Neural cell (in vitro differentiated cells): ENCODE measurements around the gene EVC. TPM values are rescaled to one million over a fixed set of nuclear protein-coding genes. Genes with fewer than 3 reads are reported as not detected.

Source experiments
- H2AFZ ChIP-seq: fragments of 200-600, 300-800 bp; sonication (generic), shearing (Covaris generic); 2 replicates; pipeline ENCODE4 v1.6.0; 2014; ENCODE audit warnings: low read depth, mild to moderate bottlenecking, antibody characterized with exemption, low read length, moderate library complexity
- H3F3A ChIP-seq: fragments of 200-600 bp; shearing (Covaris generic); 2 replicates; pipeline ENCODE4 v1.6.1; 2016; ENCODE audit warnings: mild to moderate bottlenecking, moderate library complexity, mixed read lengths, antibody characterized with exemption, low read length; ENCODE audit not compliant: insufficient read depth, poor library complexity, severe bottlenecking
- H3K27ac ChIP-seq: fragments of 200-600, 300-800 bp; sonication (generic), shearing (Covaris generic); 2 replicates; pipeline ENCODE4 v1.5.1; 2014; ENCODE audit warnings: mild to moderate bottlenecking, low read length, moderate library complexity
- H3K27me3 ChIP-seq: fragments of 300-800, 200-600 bp; sonication (generic), shearing (Covaris generic); 2 replicates; pipeline ENCODE4 v1.6.0; 2014; ENCODE audit warnings: mild to moderate bottlenecking, low read depth, low read length, moderate library complexity; ENCODE audit not compliant: insufficient read depth
- H3K36me3 ChIP-seq: fragments of 300-800, 200-600 bp; sonication (generic), shearing (Covaris generic); 2 replicates; pipeline ENCODE4 v1.5.1; 2014; ENCODE audit warnings: mild to moderate bottlenecking, antibody characterized with exemption, low read length, moderate library complexity; ENCODE audit not compliant: insufficient read depth
- H3K4me2 ChIP-seq: fragments of 300-800, 200-600 bp; sonication (generic), shearing (Covaris generic); 2 replicates; pipeline ENCODE4 v1.6.0; 2014; ENCODE audit warnings: mild to moderate bottlenecking, low read length
- H3K4me3 ChIP-seq: fragments of 300-800, 200-600 bp; sonication (generic), shearing (Covaris generic); 2 replicates; pipeline ENCODE4 v1.5.1; 2014; ENCODE audit warnings: mild to moderate bottlenecking, low read length, moderate library complexity
- H3K79me2 ChIP-seq: fragments of 200-600 bp; shearing (Covaris generic); replicated peaks from 2 replicates; pipeline ENCODE4 v1.6.0; 2014; ENCODE audit warnings: mild to moderate bottlenecking, low read length, moderate library complexity; ENCODE audit not compliant: insufficient read depth
- H3K9ac ChIP-seq: fragments of 300-800, 200-600 bp; sonication (generic), shearing (Covaris generic); 2 replicates; pipeline ENCODE4 v1.6.1; 2016; ENCODE audit warnings: mild to moderate bottlenecking, low read length, mixed read lengths
- H3K9me2 ChIP-seq: fragments of 200-600 bp; shearing (Covaris generic); 2 replicates; pipeline ENCODE4 v1.6.1; 2016; ENCODE audit warnings: mild to moderate bottlenecking, low read length, mixed read lengths; ENCODE audit not compliant: insufficient read depth
- H3K9me3 ChIP-seq: fragments of 200-600, 300-800 bp; sonication (generic), shearing (Covaris generic); 2 replicates; pipeline ENCODE4 v1.6.1; 2016; ENCODE audit warnings: mild to moderate bottlenecking, mixed run types, low read length, moderate library complexity, mixed read lengths
- H4K20me1 ChIP-seq: fragments of 200-600 bp; shearing (Covaris generic); 2 replicates; pipeline ENCODE4 v1.6.1; 2016; ENCODE audit warnings: mild to moderate bottlenecking, mixed run types; ENCODE audit not compliant: insufficient read depth
- CTCF ChIP-seq: fragments of 450-650 bp; IDR thresholded peaks from 2 replicates; pipeline ENCODE4 v1.5.1; 2014; ENCODE audit warnings: antibody characterized with exemption, mild to moderate bottlenecking, moderate library complexity; ENCODE audit not compliant: poor library complexity, severe bottlenecking
- EP300 ChIP-seq: fragments of 450-650 bp; conservative IDR thresholded peaks from 2 replicates; pipeline ENCODE4 v1.6.1; 2014; ENCODE audit warnings: antibody characterized with exemption, mild to moderate bottlenecking, moderate library complexity; ENCODE audit not compliant: poor library complexity, severe bottlenecking
- EZH2 ChIP-seq: fragments of 200-600, 300-800 bp; shearing (Covaris generic), sonication (generic); IDR thresholded peaks from 2 replicates; pipeline ENCODE4 v1.6.1; 2014; ENCODE audit warnings: antibody characterized with exemption, low read length, borderline replicate concordance, mild to moderate bottlenecking; ENCODE audit not compliant: insufficient read depth, poor library complexity, severe bottlenecking
- MXI1 ChIP-seq: fragments of 450-650 bp; conservative IDR thresholded peaks from 2 replicates; pipeline ENCODE4 v1.6.1; 2014; ENCODE audit warnings: antibody characterized with exemption, mild to moderate bottlenecking; ENCODE audit not compliant: poor library complexity, severe bottlenecking
- POLR2AphosphoS5 ChIP-seq: IDR thresholded peaks from 2 replicates; pipeline ENCODE4 v1.6.1; 2012
- RAD21 ChIP-seq: fragments of 450-650 bp; conservative IDR thresholded peaks from 2 replicates; pipeline ENCODE4 v1.6.1; 2014; ENCODE audit warnings: antibody characterized with exemption, mild to moderate bottlenecking, moderate library complexity
- REST ChIP-seq: IDR thresholded peaks from 2 replicates; pipeline ENCODE4 v1.6.1; 2012; ENCODE audit warnings: borderline replicate concordance
- SMC3 ChIP-seq: fragments of 450-650 bp; conservative IDR thresholded peaks from 2 replicates; pipeline ENCODE4 v1.6.1; 2014; ENCODE audit warnings: antibody characterized with exemption, mild to moderate bottlenecking, moderate library complexity; ENCODE audit not compliant: poor library complexity
- TAF1 ChIP-seq: IDR thresholded peaks from 2 replicates; pipeline ENCODE4 v1.6.1; 2012; ENCODE audit warnings: low read depth
- polyA plus RNA-seq: library from polyadenylated mRNA; depleted of rRNA; stranded (reverse); fragments of >200 nt; gene quantifications from 2 replicates; pipeline ENCODE4 v1.2.3, GENCODE V29; 2014

The EVC gene
- polyA plus RNA-seq, 1 donor from 2014 or later = 0.48 TPM

- H3K9me3 ChIP-seq = peaks cover 9% of the 10 kb centered on the region
- H3K27me3 ChIP-seq = peaks cover 43% of the 10 kb centered on the region
- no peaks in the 10 kb centered on the region for H3K36me3 ChIP-seq
- H3K9me2 ChIP-seq = no peaks in the 10 kb centered on the region
- H3K79me2 ChIP-seq = no peaks in the 10 kb centered on the region
- no peak overlapping the region for H3K27ac ChIP-seq
- H3K4me3 ChIP-seq = no peak overlapping the region
- no peaks in the 10 kb centered on the region for H4K20me1 ChIP-seq
- no peak for TF ChIP-seq REST
- no peak for TF ChIP-seq POLR2AphosphoS5
- no peak for TF ChIP-seq RAD21
- no peak for TF ChIP-seq TAF1
- TF ChIP-seq EP300 = no peak
- TF ChIP-seq MXI1 = no peak
- TF ChIP-seq EZH2 = no peak
- TF ChIP-seq CTCF = no peak
- no peak for TF ChIP-seq SMC3
- no peak overlapping the region for H3K4me2 ChIP-seq
- no peak overlapping the region for H2AFZ ChIP-seq
- H3F3A ChIP-seq = no peaks in the 10 kb centered on the region
- H3K9ac ChIP-seq = no peak overlapping the region
These were observed 4.3 kb upstream of the EVC start for GRCh38 chr4:5706486-5707290.

GRCh38 chr4:5707366-5707765, 3.6 kb upstream of the EVC start:
- Histone ChIP-seq H3K27me3 (peaks cover 50% of the 10 kb centered on the region), H4K20me1 (no peaks in the 10 kb centered on the region), H2AFZ (no peak overlapping the region), H3K27ac (no peak overlapping the region), H3K79me2 (no peaks in the 10 kb centered on the region), H3K36me3 (no peaks in the 10 kb centered on the region), H3K4me3 (no peak overlapping the region), H3F3A (no peaks in the 10 kb centered on the region), H3K9me2 (no peaks in the 10 kb centered on the region), H3K9me3 (peaks cover 9% of the 10 kb centered on the region), H3K4me2 (no peak overlapping the region), H3K9ac (no peak overlapping the region)
- TF ChIP-seq POLR2AphosphoS5 (no peak), EP300 (no peak), CTCF (no peak), MXI1 (no peak), REST (no peak), RAD21 (no peak), EZH2 (no peak)
